Fibroblast of mammary gland (primary cell): Measurements from ENCODE around the gene CEBPG.
A peak's percentile ranks its signal among the peaks of the same experiment; 100 is the strongest.

Experiments
- DNase-seq: peaks from one replicate; pipeline ENCODE4 v3.0.0-alpha.2; 2010; ENCODE audit warnings: low read depth
- H3K4me3 ChIP-seq: 2 replicates; pipeline ENCODE4 v1.5.1; 2011; ENCODE audit warnings: low read depth, mild to moderate bottlenecking, low read length, moderate library complexity; ENCODE audit not compliant: control insufficient read depth
- CTCF ChIP-seq: conservative IDR thresholded peaks from 2 replicates; pipeline ENCODE4 v1.5.1; 2011; ENCODE audit warnings: low read depth, low read length, inconsistent platforms; ENCODE audit not compliant: control insufficient read depth, insufficient read depth

CEBPG gene

GRCh38 chr19:33348301-33349010, 25.1 kb upstream of the CEBPG start:
- peak; percentile 63 for DNase-seq
- no peak overlapping the region for H3K4me3 ChIP-seq
- no peak for TF ChIP-seq CTCF

- no peak overlapping the region for H3K4me3 ChIP-seq
- no peak for TF ChIP-seq CTCF
- DNase-seq: no peak
Measured at GRCh38 chr19:33349319-33350289, 23.9 kb upstream of the CEBPG start.

- peak; percentile 98 for DNase-seq
- no peak for TF ChIP-seq CTCF
- H3K4me3 ChIP-seq: no peak overlapping the region
Measured at GRCh38 chr19:33350538-33351309, 22.8 kb upstream of the CEBPG start.

- no peak for TF ChIP-seq CTCF
- no peak overlapping the region for H3K4me3 ChIP-seq
- DNase-seq: no peak
Measured at GRCh38 chr19:33355535-33355934, 18.0 kb upstream of the CEBPG start.

- H3K4me3 ChIP-seq: no peak overlapping the region
- TF ChIP-seq CTCF: no peak
- DNase-seq: no peak
Measured at GRCh38 chr19:33357556-33357955, 16.0 kb upstream of the CEBPG start.

GRCh38 chr19:33358408-33358807, 15.1 kb upstream of the CEBPG start:
- DNase-seq: no peak
- H3K4me3 ChIP-seq: no peak overlapping the region
- TF ChIP-seq CTCF: no peak
